SK-N-SH treated with all-trans-retinoic acid at 6 μM for 48 hours (cell line): ENCODE results near the gene CTR9.

Experiments
- ATAC-seq: fragments of 200-7000 bp; cut with Tn5 transposase; 3 replicates; pipeline ENCODE4 v1.9.1; 2020; ENCODE audit warnings: mild to moderate bottlenecking, moderate library complexity
- ARNTL ChIP-seq: fragments of 450-650 bp; formaldehyde crosslinking; IDR thresholded peaks from 2 replicates; pipeline ENCODE4 v1.5.0; 2020; ENCODE audit warnings: low read depth, mild to moderate bottlenecking, moderate library complexity, borderline replicate concordance
- BACH2 ChIP-seq: fragments of 250-450 bp; sonication (Bioruptor Pico); IDR thresholded peaks from 2 replicates; pipeline ENCODE4 v1.9.0; 2021; ENCODE audit warnings: mild to moderate bottlenecking, borderline replicate concordance
- CSDC2 ChIP-seq: fragments of 250-450 bp; sonication (Bioruptor Pico); IDR thresholded peaks from 2 replicates; pipeline ENCODE4 v1.5.0; 2020; ENCODE audit warnings: mild to moderate bottlenecking, moderate library complexity
- GLIS3 ChIP-seq: fragments of 250-450 bp; sonication (Bioruptor Pico); IDR thresholded peaks from 2 replicates; pipeline ENCODE4 v1.5.0; 2020; ENCODE audit warnings: mild to moderate bottlenecking, moderate library complexity
- ISL1 ChIP-seq: fragments of 250-450 bp; sonication (Bioruptor Pico); IDR thresholded peaks from 2 replicates; pipeline ENCODE4 v2.1.2; 2022; ENCODE audit warnings: mild to moderate bottlenecking, moderate library complexity
- OSR1 ChIP-seq: fragments of 250-450 bp; sonication (Bioruptor Pico); IDR thresholded peaks from 2 replicates; pipeline ENCODE4 v1.8.0; 2022; ENCODE audit warnings: moderate library complexity, mild to moderate bottlenecking, inconsistent platforms
- PPARA ChIP-seq: fragments of 250-450 bp; sonication (Bioruptor Pico); IDR thresholded peaks from 2 replicates; pipeline ENCODE4 v1.5.0; 2020; ENCODE audit warnings: mild to moderate bottlenecking, borderline replicate concordance
- RARB ChIP-seq: fragments of 250-450 bp; sonication (Bioruptor Pico); IDR thresholded peaks from 2 replicates; pipeline ENCODE4 v1.8.0; 2021; ENCODE audit warnings: mild to moderate bottlenecking, moderate library complexity
- SNAI2 ChIP-seq: fragments of 250-450 bp; sonication (Bioruptor Pico); IDR thresholded peaks from 2 replicates; pipeline ENCODE4 v1.5.0; 2020; ENCODE audit warnings: mild to moderate bottlenecking, moderate library complexity
- TCF4 ChIP-seq: fragments of 250-450 bp; sonication (Bioruptor Pico); IDR thresholded peaks from 2 replicates; pipeline ENCODE4 v1.8.0; 2021; ENCODE audit warnings: mild to moderate bottlenecking, moderate library complexity, borderline replicate concordance
- TOX ChIP-seq: fragments of 250-450 bp; sonication (Bioruptor Pico); IDR thresholded peaks from 2 replicates; pipeline ENCODE4 v1.8.0; 2021; ENCODE audit warnings: mild to moderate bottlenecking, moderate library complexity, borderline replicate concordance
- ZC3H10 ChIP-seq: fragments of 250-450 bp; sonication (Bioruptor Pico); IDR thresholded peaks from 2 replicates; pipeline ENCODE4 v1.5.1; 2021; ENCODE audit warnings: mild to moderate bottlenecking, moderate library complexity
- ZFP3 ChIP-seq: fragments of 250-450 bp; sonication (Bioruptor Pico); IDR thresholded peaks from 2 replicates; pipeline ENCODE4 v1.5.0; 2020; ENCODE audit warnings: mild to moderate bottlenecking, moderate library complexity
- ZFP30 ChIP-seq: fragments of 450-650 bp; formaldehyde crosslinking; IDR thresholded peaks from 2 replicates; pipeline ENCODE4 v1.5.0; 2022; ENCODE audit warnings: mild to moderate bottlenecking, moderate library complexity
- ZNF565 ChIP-seq: fragments of 450-650 bp; formaldehyde crosslinking; conservative IDR thresholded peaks from 2 replicates; pipeline ENCODE4 v1.5.0; 2020; ENCODE audit warnings: low read depth, mild to moderate bottlenecking, moderate library complexity
- ZNF70 ChIP-seq: fragments of 450-650 bp; formaldehyde crosslinking; IDR thresholded peaks from 2 replicates; pipeline ENCODE4 v1.5.0; 2020; ENCODE audit warnings: mild to moderate bottlenecking, moderate library complexity
- ZNF8 ChIP-seq: fragments of 450-650 bp; formaldehyde crosslinking; IDR thresholded peaks from 2 replicates; pipeline ENCODE4 v1.5.0; 2020; ENCODE audit warnings: mild to moderate bottlenecking, moderate library complexity
- TF ChIP-seq, protein P1 (sequence below): fragments of 250-450 bp; sonication (Bioruptor Pico); IDR thresholded peaks from 2 replicates; pipeline ENCODE4 v1.5.1; 2020; ENCODE audit warnings: low read depth, mild to moderate bottlenecking, moderate library complexity
- TF ChIP-seq, protein P2 (sequence below): fragments of 250-450 bp; sonication (Bioruptor Pico); IDR thresholded peaks from 2 replicates; pipeline ENCODE4 v1.5.0; 2020; ENCODE audit warnings: mild to moderate bottlenecking, moderate library complexity
- TF ChIP-seq, protein P3 (sequence below): fragments of 250-450 bp; sonication (Bioruptor Pico); IDR thresholded peaks from 2 replicates; pipeline ENCODE4 v1.8.0; 2020; ENCODE audit warnings: mild to moderate bottlenecking, moderate library complexity, borderline replicate concordance

The CTR9 gene

DNA sequence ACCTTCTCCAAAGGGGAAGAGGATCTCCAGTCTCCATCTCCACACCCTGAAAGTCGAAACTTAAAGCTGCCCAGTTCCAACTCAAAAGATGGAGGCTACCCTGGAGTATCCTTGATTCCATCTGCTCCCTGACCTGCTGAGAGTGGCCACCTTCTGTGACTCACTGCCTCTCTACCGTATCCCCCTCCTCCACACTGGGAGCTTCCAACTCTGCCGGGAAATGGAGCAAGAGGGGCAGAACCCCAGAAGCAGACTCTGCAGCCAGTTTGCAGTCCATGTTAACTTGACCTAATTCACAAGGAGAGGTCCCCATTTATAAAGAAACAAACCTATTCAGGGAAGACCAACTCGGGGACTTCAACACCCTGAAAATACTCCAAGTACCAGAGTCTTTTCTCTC is 35.5 kb upstream of the CTR9 start (continued):
- TF ChIP-seq ZFP3 (CRISPR knock-in tag) (no peak), GLIS3 (CRISPR knock-in tag) (no peak)
- TF ChIP-seq, protein P1, sequence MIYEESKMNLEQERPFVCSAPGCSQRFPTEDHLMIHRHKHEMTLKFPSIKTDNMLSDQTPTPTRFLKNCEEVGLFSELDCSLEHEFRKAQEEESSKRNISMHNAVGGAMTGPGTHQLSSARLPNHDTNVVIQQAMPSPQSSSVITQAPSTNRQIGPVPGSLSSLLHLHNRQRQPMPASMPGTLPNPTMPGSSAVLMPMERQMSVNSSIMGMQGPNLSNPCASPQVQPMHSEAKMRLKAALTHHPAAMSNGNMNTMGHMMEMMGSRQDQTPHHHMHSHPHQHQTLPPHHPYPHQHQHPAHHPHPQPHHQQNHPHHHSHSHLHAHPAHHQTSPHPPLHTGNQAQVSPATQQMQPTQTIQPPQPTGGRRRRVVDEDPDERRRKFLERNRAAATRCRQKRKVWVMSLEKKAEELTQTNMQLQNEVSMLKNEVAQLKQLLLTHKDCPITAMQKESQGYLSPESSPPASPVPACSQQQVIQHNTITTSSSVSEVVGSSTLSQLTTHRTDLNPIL (CRISPR knock-in tag), result no peak

DNA sequence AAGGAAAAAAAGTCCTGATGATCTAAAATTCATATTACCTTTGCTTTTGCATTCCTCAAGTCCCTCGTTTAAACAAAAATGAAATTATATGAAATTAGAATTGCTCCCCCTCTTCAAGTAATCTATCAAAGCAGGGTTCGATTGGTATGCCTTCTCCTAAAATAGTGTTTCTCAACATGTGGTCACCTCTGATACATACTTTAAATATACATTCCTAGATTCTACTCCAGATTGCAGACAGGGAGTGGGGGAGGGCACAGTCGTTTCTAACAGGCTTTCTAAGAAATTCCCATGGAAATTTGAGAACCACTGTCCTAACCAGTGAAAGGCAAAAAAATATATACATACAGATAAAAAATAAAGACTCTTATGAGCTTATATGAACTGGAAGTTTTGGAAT is 34.9 kb upstream of the CTR9 start:
- no peak; the same call in 2 of the 3 replicates for ATAC-seq
- TF ChIP-seq, protein P2, sequence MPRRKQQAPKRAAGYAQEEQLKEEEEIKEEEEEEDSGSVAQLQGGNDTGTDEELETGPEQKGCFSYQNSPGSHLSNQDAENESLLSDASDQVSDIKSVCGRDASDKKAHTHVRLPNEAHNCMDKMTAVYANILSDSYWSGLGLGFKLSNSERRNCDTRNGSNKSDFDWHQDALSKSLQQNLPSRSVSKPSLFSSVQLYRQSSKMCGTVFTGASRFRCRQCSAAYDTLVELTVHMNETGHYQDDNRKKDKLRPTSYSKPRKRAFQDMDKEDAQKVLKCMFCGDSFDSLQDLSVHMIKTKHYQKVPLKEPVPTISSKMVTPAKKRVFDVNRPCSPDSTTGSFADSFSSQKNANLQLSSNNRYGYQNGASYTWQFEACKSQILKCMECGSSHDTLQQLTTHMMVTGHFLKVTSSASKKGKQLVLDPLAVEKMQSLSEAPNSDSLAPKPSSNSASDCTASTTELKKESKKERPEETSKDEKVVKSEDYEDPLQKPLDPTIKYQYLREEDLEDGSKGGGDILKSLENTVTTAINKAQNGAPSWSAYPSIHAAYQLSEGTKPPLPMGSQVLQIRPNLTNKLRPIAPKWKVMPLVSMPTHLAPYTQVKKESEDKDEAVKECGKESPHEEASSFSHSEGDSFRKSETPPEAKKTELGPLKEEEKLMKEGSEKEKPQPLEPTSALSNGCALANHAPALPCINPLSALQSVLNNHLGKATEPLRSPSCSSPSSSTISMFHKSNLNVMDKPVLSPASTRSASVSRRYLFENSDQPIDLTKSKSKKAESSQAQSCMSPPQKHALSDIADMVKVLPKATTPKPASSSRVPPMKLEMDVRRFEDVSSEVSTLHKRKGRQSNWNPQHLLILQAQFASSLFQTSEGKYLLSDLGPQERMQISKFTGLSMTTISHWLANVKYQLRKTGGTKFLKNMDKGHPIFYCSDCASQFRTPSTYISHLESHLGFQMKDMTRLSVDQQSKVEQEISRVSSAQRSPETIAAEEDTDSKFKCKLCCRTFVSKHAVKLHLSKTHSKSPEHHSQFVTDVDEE (CRISPR knock-in tag), result no peak
- TF ChIP-seq ZNF70 (CRISPR knock-in tag) (no peak), RARB (CRISPR knock-in tag) (no peak), PPARA (CRISPR knock-in tag) (no peak), ZNF8 (CRISPR knock-in tag) (no peak), ZFP3 (CRISPR knock-in tag) (no peak), ZC3H10 (CRISPR knock-in tag) (no peak), BACH2 (no peak), OSR1 (no peak), CSDC2 (CRISPR knock-in tag) (no peak), ISL1 (CRISPR knock-in tag) (no peak), TOX (no peak)
- TF ChIP-seq, protein P3, sequence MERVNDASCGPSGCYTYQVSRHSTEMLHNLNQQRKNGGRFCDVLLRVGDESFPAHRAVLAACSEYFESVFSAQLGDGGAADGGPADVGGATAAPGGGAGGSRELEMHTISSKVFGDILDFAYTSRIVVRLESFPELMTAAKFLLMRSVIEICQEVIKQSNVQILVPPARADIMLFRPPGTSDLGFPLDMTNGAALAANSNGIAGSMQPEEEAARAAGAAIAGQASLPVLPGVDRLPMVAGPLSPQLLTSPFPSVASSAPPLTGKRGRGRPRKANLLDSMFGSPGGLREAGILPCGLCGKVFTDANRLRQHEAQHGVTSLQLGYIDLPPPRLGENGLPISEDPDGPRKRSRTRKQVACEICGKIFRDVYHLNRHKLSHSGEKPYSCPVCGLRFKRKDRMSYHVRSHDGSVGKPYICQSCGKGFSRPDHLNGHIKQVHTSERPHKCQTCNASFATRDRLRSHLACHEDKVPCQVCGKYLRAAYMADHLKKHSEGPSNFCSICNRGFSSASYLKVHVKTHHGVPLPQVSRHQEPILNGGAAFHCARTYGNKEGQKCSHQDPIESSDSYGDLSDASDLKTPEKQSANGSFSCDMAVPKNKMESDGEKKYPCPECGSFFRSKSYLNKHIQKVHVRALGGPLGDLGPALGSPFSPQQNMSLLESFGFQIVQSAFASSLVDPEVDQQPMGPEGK, result no peak

DNA sequence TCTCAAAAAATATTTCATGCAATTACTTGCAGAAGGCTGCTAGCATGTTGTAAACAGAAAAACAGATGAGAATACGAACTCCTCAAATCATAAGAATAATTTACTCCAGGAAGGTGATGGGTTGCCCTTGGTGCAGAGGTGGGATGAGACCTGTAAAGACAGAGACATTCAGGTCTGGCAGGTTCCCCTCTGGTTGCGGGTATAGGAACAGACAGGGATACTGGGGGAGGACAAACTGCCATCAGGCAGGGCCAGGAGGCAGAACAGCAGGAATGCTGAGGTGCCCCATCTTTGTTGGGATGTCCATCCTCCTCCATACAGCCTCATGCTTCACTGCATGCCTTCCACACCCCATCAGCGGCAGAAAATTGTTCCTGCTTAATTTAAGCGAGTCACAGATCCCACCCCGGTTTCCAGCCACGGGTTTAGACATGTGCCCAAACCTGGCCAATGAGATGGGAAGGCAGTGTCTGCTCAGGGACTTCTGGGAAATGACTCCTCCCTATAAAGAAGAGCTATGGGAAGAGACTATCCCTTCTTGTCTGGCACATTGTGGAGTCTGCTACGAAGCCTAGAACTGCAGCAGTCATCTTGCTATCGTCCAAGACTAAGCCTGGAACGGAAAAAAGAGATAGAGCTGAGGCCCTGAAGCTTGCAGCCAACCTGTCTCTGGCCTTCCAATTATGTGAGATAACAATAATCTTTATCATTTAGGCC is 34.3 kb upstream of the CTR9 start:
- TF ChIP-seq ZNF565 (CRISPR knock-in tag) (no peak), TCF4 (CRISPR knock-in tag) (no peak), ISL1 (CRISPR knock-in tag) (no peak), ZFP3 (CRISPR knock-in tag) (no peak), ZFP30 (CRISPR knock-in tag) (no peak), ZNF8 (CRISPR knock-in tag) (no peak), RARB (CRISPR knock-in tag) (no peak), OSR1 (no peak), ZC3H10 (CRISPR knock-in tag) (no peak), PPARA (CRISPR knock-in tag) (no peak), ARNTL (CRISPR knock-in tag) (no peak), SNAI2 (CRISPR knock-in tag) (no peak), TOX (no peak), CSDC2 (CRISPR knock-in tag) (no peak)
- TF ChIP-seq, protein P1 (CRISPR knock-in tag), result no peak
- TF ChIP-seq, protein P2 (CRISPR knock-in tag), result no peak
- TF ChIP-seq, protein P3, result no peak
- TF ChIP-seq, all 23 proteins: peak for 0
- no peak for ATAC-seq
